Measurements from ENCODE around the gene SLC44A2.

Gene SLC44A2

DNA sequence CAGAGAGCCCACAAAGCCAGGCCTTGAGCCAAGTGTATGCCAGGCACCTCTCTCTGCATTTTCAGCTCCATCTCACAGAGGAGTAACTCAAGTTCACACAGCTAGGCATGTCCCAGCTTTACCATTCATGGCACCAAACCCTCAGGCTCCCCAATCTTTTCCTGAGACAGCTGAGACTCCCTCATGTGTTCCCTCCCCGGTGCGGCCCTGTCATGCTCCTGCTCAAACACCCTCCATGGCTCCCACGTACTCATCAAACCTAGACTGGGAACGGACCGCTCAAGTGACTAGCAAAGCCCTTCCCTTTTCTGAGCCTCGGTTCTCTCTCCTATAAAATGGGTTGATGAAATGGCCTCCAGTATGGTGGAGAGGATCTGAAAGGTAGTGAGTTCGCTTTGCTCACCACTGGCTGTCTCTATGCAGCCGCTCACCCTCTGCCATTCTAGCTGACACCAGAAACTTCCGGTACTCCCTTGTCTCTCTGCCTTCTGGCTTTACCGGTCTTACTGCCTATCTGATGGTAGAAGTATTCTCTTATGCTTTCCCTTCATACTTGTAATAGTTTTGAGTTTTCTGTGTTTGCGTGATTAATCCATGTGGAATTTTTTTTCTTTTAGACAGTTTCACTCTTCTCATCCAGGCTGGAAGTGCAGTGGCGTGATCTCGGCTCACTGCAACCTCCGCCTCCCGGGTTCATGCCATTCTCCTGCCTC lies 7.8 kb upstream of the SLC44A2 start:
- DNase-seq, result no peak

DNA sequence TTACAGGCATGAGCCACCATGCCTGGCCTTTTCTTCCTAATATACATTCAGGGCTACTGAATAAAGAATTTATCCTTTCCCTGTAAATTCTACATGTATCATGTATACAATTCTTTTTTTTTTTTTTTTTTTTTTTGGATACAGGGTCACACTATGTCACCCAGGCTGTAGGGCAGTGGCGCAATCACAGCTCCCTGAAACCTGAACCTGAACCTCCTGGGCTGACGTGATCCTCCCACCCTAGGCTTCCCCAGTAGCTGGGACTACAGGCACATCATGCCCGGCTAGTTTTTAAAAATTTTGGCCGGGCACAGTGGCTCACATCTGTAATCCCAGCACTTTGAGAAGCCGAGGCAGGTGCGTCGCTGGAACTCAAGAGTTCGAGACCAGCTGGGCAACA lies 6.5 kb upstream of the SLC44A2 start:
- DNase-seq, result no peak

DNA sequence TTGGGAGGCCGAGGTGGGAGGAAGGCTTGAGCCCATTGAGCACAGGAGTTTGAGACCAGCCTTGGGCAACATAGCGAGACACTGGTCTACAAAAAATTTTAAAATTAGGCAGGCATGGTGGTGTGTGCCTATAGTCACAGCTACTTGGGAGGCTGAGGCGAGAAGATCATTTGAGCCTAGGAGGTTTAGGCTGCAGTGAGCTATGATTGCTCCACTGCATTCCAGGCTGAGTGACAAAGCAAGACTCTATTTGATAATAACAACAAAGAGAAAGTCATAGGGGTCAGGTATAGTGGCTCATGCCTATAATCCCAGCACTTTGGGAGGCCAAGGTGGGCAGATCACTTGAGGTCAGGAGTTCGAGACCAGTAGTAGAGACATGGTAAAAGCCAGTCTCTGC lies 4.6 kb upstream of the SLC44A2 start:
- no peak for DNase-seq

DNA sequence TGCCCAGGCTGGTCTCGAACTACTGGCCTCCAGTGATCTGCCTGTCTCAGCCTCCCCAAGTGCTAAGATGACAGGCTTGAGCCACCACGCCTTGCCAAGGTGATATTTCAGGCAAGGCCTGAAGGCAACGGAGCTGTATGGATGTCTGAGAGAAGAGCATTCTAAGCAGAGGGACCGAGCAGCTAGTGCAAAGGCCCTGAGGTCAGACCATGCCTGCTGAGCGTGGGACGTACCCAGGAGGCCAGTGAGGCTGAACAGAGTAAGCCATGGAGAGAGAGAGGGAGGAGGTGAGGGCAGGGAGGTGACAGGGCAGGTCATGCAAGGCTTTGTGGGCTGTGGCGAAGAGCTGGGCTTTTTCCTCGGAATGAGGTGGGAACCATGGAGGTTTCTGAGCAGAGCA lies 3.4 kb upstream of the SLC44A2 start:
- DNase-seq, result no peak

DNA sequence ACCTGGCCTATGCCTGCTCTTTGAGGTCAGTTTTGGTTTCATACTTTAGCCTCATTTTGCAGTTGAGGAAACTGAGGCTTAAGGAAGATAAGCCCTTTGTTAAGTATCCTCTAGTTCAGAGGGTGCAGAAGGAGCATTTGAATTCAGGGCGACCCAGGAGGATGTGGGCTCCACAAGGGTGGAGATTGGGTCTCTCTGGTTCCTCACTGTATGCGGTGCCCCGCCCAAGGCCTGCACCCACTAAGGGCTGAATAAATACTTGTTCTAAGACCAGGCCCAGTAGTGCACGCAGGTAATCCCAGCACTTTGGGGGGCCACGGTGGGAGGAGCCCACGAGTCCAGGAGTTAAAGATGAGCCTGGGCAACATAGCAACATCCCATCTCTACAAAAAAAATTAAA lies 768 bp upstream of the SLC44A2 start:
- DNase-seq, result no peak

DNA sequence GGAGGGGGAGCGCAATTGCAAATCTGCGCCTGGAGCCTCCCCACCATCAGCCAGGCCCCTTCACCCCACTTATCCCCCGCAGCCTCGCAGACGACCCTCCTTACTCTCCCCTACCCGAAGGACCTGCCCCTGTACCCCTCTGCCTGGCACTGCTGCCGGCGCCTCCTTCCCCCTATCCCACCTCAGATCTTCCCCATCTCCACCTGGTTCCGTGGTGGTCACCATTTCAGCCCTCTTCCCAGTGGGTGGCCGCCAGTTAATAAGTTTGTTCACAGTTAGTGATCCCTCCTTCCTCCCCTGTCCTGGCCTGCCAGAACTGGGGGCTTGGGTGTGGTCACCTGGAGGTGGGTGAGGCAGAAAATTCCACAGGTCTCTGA lies 397 bp downstream of the SLC44A2 start:
- DNase-seq, result no peak

DNA sequence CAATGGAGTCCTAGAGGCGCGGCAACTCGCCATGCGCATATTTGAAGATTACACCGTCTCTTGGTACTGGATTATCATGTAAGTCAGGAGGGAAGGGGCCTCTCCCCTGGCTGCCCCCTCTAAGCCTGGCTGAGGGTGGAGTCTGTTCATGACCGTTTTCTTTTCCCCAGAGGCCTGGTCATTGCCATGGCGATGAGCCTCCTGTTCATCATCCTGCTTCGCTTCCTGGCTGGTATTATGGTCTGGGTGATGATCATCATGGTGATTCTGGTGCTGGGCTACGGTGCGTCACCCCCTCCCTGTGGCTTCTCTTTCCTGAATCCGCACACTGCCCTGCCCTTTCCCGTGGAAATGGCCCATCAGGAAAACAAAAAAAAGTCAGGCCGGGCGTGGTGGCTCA lies 6.5 kb downstream of the SLC44A2 start:
- no peak for DNase-seq

DNA sequence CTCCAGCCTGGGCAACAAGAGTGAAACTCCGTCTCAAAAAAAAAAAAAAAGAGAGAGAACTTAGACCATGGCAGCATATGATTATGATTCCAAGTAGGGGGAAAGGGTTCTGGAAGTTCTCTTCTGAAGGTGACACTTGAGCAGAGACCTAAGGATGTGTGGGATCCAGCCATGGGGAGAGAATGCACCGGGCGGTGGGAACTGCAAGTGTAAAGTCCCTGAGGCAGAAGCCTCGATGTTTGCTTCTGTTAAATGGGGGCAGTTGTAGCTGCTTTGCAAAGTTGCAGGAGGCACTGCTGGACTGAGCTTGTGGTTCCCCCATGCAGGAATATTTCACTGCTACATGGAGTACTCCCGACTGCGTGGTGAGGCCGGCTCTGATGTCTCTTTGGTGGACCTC lies 9.1 kb downstream of the SLC44A2 start:
- no peak for DNase-seq

DNA sequence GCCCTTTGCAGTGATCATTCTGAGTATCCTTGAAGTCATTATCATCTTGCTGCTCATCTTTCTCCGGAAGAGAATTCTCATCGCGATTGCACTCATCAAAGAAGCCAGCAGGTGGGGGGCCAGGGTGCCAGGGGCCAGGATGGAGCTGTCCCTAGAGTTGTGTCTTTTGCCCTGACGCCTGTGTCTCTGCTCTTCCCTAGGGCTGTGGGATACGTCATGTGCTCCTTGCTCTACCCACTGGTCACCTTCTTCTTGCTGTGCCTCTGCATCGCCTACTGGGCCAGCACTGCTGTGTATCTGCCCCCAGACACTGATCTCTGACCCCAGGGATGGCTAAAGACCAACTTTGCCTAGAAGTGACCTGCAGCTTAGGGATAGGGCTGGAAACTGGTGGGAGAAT lies 9.6 kb downstream of the SLC44A2 start:
- DNase-seq, result no peak

DNA sequence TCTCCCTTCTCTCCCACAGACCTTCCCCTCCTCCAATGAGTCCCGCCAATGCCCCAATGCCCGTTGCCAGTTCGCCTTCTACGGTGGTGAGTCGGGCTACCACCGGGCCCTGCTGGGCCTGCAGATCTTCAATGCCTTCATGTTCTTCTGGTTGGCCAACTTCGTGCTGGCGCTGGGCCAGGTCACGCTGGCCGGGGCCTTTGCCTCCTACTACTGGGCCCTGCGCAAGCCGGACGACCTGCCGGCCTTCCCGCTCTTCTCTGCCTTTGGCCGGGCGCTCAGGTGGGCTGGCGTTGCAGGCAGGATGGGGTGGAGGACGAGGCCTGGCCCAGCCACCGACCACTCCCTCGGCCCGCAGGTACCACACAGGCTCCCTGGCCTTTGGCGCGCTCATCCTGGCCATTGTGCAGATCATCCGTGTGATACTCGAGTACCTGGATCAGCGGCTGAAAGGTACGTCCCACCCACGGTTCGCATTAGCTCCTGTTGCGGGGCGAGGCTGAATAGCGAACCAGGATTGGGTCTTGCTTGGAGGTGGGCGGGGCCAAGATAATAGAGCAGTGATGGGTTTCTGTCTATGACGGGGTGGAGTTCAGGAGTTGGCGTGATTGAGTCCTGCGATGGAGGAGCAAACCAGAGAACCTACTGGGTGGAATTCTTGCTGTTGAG lies 11.1 kb downstream of the SLC44A2 start:
- DNase-seq, result no peak

DNA sequence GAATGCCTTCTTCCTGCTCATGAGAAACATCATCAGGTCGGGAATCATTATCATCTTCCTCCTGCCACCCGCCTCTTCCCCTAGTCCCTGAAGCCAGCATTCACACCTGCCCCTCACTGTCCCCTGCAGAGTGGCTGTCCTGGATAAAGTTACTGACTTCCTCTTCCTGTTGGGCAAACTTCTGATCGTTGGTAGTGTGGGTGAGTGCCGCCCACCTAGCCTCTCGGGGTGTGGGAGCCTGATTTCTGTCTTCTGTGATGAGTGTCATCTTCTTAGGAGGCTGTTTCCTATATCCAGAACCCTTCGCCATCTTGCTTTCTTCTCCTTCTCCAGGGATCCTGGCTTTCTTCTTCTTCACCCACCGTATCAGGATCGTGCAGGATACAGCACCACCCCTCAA lies 12.5 kb downstream of the SLC44A2 start:
- DNase-seq, result no peak

DNA sequence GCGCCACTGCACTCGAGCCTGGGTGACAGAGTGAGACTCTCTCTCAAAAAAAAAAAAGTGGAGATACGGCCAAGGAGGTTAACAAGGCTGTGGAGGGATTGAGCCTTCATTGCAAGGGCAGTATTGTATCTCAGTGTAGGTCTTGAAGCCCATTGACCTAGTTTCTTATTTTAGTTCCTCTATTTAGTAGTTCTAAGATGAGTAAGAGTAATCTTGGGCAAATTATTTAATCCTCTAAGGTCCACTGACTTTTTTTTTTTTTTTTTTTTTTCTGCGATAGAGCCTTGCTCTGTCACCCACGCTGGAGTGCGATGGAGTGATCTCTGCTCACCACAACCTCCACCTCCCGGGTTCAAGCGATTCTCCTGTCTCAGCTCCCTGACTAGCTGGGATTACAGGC lies 14.5 kb downstream of the SLC44A2 start:
- no peak for DNase-seq

DNA sequence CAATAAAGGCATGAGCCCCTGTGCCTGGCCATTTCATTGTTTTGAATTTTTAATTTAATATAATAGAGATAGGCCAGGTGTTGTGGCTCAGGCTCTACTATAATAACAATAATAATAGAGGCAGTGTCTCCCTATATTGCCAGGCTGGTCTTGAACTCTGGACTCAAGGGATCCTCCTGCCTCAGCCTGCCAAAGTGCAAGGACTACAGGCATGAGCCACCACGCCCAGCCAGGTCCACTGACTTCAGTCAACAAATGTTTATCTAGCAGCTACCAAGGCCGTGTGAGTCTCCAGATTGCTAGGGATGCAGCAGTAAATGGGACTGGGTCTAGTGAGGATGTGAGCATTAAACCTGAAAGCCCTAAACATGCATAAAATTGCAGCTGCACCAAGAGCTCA lies 15.0 kb downstream of the SLC44A2 start:
- no peak for DNase-seq

DNA sequence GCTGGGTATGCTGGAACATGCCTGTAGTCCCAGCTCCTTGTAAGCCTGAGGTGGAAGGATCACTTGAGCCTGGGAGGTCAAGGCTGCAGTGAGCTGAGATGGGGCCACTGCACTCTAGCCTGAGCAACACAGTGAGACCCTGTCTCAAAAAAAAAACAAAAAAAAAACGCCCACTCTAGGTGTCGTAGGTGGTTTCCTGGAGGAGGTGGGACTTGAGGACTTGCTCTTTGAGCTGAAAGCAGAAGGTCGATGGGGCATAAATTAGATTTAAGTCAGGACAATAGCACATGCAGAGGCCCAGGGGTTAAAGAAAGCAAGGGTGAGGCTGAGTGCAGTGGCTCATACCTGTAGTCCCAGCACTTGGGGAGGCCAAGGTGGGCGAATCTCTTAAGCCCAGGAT lies 15.9 kb downstream of the SLC44A2 start:
- DNase-seq, result no peak

DNA sequence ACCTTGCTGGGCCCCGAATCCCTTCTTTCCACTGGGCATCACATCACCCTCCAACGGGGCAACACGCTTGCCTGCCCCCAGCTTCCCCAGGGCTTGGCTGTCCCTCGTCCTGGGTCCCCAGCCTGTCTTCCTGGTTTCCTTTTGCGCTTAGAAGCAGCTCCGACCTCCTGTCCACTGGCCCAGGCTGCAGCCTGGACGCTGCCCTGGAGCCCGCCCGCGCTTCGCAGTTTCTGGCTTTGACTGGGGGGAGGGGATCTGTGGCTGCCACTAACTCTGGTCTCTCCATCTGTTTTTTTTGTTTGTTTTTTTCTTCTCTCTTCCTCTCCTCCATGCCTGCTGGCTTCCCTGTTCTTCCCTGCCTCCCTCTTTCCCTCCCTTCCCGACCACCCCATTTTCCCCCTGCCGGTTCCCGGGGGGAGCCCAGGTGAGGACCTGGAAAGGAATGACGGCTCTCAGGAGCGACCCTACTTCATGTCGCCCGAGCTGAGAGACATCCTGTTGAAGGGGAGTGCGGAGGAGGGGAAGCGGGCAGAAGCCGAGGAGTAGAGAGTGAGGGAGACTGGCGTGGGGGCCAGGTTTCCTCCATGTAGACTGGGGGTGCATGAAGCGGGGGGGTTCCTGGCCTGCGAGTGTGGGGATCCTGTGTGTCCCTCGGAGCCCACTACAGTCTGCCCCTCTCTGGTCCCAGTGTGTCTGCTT lies 17.3 kb downstream of the SLC44A2 start:
- DNase-seq, result no peak

DNA sequence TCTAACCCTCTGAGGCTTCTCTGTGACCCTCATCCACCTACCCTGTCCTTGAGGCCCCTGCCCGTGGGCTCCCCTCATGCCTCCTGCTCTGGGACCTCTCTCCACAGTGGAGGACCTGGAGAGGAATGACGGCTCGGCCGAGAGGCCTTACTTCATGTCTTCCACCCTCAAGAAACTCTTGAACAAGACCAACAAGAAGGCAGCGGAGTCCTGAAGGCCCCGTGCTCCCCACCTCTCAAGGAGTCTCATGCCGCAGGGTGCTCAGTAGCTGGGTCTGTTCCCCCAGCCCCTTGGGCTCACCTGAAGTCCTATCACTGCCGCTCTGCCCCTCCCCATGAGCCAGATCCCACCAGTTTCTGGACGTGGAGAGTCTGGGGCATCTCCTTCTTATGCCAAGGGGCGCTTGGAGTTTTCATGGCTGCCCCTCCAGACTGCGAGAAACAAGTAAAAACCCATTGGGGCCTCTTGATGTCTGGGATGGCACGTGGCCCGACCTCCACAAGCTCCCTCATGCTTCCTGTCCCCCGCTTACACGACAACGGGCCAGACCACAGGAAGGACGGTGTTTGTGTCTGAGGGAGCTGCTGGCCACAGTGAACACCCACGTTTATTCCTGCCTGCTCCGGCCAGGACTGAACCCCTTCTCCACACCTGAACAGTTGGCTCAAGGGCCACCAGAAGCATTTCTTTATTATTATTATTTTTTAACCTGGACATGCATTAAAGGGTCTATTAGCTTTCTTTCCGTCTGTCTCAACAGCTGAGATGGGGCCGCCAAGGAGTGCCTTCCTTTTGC lies 18.0 kb downstream of the SLC44A2 start:
- no peak for DNase-seq

DNA sequence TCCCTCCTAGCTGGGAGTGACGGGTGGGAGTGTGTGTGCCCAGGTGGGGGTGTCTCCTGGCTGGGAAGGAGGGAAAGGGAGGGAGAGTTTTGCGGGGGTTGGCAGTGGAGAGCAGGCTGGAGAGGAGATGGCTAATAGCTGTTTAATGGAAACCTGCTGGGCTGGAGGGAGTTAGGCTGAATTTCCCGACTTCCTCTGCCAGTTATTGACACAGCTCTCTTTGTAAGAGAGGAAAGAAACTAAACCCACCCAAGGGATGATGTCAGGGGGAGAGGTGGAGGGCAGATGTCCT lies 18.6 kb downstream of the SLC44A2 start:
- DNase-seq, result no peak

DNA sequence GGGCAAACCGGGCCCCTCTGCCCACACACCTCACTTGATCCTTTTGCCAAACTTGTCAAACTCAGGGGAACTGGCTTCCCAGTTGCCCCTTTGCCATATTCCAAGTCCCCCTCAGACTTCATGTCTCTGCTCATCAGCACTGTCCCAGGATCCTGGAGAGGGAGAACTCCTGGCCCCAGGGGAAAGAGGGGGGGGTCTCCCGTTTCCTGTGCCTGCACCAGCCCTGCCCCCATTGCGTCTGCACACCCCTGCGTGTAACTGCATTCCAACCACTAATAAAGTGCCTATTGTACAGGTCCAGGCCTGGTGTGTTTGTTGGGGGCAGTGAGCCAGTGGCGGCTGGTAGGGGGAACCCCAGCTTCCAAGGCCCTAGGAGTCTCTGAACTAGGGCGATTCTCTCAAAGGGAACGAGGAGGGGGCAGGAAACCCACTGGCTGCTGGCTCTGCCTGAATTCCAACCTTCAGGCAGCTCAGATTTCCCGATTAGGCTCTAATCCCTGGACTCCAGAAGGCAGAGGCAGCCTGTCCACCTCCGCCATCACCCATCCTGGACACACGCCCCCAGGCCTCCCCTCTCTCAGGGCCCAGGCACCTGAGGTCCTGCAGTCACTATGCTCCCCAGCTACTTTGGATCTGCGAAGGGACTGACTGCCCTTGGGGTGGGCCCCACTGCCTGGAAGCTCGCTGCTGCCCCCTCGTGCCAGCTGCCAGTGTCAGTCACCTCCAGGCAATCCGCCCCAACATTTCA lies 19.1 kb downstream of the SLC44A2 start:
- peak; percentile 89 for DNase-seq

DNA sequence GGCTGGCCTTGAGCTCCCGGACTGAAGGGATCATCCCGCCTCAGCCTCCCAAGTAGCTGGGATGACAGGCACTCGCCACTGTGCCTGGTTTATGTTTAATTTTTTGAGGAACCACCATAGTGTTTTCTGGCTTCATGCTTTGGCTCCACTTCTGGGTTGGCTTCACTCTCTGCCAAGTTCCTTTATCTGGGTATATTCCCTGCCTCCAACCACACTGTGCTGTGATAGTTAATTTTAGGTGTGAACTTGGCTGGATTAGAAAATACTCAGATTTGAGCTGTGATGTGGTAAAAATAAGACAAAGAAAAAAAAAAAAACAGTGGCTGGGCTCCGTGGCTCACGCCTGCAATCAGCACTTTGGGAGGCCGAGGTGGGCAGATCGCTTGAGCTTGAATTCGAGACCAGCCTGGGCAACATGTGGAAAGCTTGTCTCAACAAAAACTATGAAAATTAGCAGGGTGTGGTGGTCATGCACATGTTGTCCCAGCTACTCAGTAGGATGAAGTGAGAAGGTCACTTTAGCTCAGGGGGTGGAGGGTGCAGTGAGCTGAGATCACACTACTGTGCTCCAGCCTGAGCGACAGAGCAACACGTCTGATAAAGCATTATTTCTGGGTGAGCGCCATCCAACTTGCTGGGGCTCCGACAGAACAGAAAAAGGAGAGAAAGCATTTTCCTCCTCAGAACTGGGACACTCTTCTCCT lies 21.3 kb downstream of the SLC44A2 start:
- DNase-seq, result no peak

DNA sequence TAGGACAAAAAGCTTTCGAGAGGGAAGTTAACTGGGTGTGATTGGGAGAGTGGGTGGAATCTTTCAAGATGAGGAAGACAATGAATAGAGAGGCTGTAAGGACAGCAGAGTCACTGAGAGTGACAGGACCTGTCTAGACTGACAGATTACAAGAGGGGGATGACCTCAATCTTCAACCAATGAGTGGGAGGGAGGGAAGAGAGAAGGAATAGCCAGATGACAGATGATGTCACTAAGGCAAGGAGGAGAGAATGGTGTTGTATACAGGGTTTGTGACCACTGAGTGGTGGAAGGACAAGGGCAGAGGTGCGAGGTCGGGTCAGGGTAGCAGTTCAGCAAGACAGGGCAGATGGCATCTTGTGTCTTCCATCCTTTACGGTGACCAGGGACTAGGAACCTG lies 23.0 kb downstream of the SLC44A2 start:
- no peak for DNase-seq

DNA sequence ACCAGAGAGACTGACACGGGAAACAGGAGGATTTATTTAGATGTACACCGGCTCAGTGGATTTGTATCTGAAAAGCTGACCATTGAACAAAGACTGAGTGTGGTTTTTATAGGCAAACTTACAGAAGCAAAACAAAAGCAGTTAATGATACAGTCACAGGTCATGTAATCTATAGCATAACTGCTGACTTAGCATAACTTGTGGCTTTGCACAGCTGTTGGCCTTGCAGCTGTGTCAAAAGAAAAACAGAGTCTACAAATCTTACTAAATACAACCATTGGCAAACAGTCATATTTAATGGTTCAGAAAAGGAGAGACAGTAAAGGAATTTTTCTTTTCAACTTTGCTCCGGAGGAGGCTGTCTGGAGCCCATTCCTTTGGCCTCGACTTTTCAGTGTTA lies 26.5 kb downstream of the SLC44A2 start:
- DNase-seq, result no peak

DNA sequence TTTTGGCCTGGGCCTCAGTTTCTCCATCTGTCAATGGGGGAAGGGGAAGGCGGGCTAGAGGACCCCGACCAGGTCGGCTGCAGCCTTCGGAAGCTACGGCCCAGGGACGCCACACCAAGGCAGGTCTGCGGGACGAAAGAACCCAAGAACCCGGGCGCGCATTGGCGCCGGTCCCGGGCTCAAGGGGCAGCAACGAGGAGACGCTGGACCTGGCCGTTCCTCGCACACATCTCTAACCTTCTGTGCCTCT lies 28.1 kb downstream of the SLC44A2 start:
- DNase-seq, result no peak

Measured in stimulated activated CD8-positive, alpha-beta memory T cell treated with anti-CD3 and anti-CD28 coated beads, Interleukin-4, amount 100 ng/mL, for 48 hours (primary cell).